ENCODE results near the gene CADPS2. TPM values are rescaled to one million over a fixed set of nuclear protein-coding genes. Genes with fewer than 3 reads are reported as not detected.

CADPS2 gene
- total RNA-seq, 2 experiments from 2014 or later: not detected

DNA sequence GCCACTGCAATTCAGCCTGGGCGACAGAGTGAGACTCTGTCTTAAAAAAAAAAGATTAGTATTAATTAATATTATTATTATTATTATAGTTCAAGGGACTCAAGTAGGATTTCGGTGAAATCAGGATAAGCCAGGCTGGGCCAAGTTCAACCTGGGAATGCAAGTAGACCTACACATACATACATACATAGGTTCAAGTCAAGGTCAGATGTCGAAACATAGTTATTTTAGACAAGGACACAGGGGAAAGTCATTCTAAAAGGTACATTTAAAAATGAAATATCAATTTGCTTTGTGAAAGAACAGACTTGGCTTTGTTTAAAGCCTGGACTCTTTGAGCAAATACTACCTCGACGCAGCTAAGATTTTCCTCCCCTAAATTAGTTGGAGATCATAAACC, 336.7 kb downstream of the CADPS2 start:
- Mint-ChIP-seq H3K9me3 (peaks cover 5% of the 10 kb centered on the region), H3K36me3 (ENCODE audit: low read depth) (no peaks in the 10 kb centered on the region), H3K4me1 (ENCODE audit: low read depth) (no peaks in the 10 kb centered on the region), H3K27me3 (no peaks in the 10 kb centered on the region), H3K27ac (no peak overlapping the region), H3K4me3 (no peak overlapping the region)
- ChIA-PET CTCF (no interaction called here), POLR2A (no interaction called here)
- intact Hi-C loops (cut with micrococcal nuclease): no loop called here
- TF ChIP-seq, protein P1, sequence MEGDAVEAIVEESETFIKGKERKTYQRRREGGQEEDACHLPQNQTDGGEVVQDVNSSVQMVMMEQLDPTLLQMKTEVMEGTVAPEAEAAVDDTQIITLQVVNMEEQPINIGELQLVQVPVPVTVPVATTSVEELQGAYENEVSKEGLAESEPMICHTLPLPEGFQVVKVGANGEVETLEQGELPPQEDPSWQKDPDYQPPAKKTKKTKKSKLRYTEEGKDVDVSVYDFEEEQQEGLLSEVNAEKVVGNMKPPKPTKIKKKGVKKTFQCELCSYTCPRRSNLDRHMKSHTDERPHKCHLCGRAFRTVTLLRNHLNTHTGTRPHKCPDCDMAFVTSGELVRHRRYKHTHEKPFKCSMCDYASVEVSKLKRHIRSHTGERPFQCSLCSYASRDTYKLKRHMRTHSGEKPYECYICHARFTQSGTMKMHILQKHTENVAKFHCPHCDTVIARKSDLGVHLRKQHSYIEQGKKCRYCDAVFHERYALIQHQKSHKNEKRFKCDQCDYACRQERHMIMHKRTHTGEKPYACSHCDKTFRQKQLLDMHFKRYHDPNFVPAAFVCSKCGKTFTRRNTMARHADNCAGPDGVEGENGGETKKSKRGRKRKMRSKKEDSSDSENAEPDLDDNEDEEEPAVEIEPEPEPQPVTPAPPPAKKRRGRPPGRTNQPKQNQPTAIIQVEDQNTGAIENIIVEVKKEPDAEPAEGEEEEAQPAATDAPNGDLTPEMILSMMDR (IDR thresholded peaks at IDR 0.05): no peak
- ATAC-seq (no peak), DNase-seq (no peak)

DNA sequence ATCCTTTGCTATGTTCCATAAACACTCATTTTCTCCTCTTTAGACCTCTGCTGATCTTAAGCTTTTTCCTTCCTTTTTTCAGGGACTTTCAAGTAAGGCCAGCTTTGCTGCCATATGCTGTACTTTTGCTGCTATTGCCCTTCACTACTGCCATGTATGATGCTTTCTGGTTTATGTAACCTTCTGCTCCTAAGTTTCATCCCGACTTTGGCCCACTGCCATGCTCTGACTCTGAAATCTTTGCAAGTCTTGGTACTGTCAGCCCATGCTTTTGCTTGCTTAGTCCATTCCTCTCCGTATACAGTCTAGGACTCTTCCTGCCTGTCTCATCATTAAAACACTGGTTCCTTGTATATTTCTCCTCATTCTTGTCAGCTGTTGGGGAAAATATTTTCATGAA, 339.8 kb downstream of the CADPS2 start:
- intact Hi-C loops (cut with micrococcal nuclease): no loop called here
- POLR2A ChIA-PET: no interaction called here
- no peak for ATAC-seq
- no peaks in the 10 kb centered on the region for H3K27me3 Mint-ChIP-seq
- H3K27ac Mint-ChIP-seq: no peak overlapping the region
- CTCF ChIA-PET: no interaction called here
- no peak for DNase-seq
- TF ChIP-seq, protein P1 (IDR thresholded peaks at IDR 0.05): no peak
- H3K4me1 Mint-ChIP-seq (ENCODE audit: low read depth): no peaks in the 10 kb centered on the region
- peaks cover 5% of the 10 kb centered on the region for H3K9me3 Mint-ChIP-seq
- no peaks in the 10 kb centered on the region for H3K36me3 Mint-ChIP-seq (ENCODE audit: low read depth)
- H3K4me3 Mint-ChIP-seq: no peak overlapping the region

DNA sequence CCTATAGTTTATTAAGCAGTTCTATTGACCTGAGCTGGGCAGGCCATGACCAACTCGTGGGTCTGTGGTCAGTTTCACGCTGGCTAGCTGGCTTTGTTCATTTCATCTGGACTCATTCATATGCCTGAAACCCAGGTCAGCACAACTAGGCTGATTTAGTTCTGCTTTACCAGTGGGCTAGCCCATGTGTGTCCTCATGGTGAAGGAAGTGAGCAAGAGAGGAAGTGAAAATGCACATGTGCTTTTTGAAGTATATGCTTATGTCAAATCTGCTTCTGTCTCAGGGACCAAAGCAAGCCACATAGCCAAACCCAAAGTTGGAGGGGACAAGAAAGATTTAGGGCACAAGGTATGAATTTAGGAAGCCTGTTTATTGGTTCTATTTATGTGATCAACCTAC, 341.8 kb downstream of the CADPS2 start:
- Mint-ChIP-seq H3K27ac (no peak overlapping the region), H3K4me3 (no peak overlapping the region), H3K36me3 (ENCODE audit: low read depth) (no peaks in the 10 kb centered on the region), H3K9me3 (peaks cover 5% of the 10 kb centered on the region), H3K27me3 (no peaks in the 10 kb centered on the region), H3K4me1 (ENCODE audit: low read depth) (no peaks in the 10 kb centered on the region)
- TF ChIP-seq, protein P1 (IDR thresholded peaks at IDR 0.05): no peak
- CTCF ChIA-PET: interaction anchor here (1.3 kb wide), 1 partner anchor 10 kb away, joined by 3 read pairs; no protein-coding TSS in a partner anchor
- no peak for DNase-seq
- ATAC-seq: no peak
- POLR2A ChIA-PET: no interaction called here
- intact Hi-C loops (cut with micrococcal nuclease): no loop called here

DNA sequence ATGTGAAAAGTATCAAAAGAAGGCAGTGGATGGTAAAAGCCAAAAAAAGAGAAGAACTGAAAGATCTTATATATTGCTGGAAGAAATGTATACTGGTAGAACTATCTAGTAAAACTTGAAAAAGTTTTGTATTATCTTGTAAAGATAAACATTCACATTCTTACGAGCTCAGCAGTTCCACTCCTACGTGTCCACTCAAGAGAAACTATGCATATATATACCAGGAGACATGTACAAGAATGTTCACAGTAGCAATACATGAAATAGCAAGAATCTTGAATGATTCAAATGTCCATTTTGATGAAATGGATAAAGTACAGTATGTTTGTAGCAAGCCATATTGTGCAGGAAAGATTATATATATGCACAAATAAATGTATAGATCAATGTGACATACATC, 342.4 kb downstream of the CADPS2 start:
- POLR2A ChIA-PET: no interaction called here
- Mint-ChIP-seq H3K9me3 (peaks cover 5% of the 10 kb centered on the region), H3K4me3 (no peak overlapping the region), H3K4me1 (ENCODE audit: low read depth) (no peaks in the 10 kb centered on the region), H3K27ac (no peak overlapping the region), H3K36me3 (ENCODE audit: low read depth) (no peaks in the 10 kb centered on the region), H3K27me3 (no peaks in the 10 kb centered on the region)
- CTCF ChIA-PET: interaction anchor here (1.3 kb wide), 1 partner anchor 10 kb away, joined by 3 read pairs; no protein-coding TSS in a partner anchor
- intact Hi-C loops (cut with micrococcal nuclease): no loop called here
- no peak for ATAC-seq
- DNase-seq: no peak
- TF ChIP-seq, protein P1 (IDR thresholded peaks at IDR 0.05): no peak

DNA sequence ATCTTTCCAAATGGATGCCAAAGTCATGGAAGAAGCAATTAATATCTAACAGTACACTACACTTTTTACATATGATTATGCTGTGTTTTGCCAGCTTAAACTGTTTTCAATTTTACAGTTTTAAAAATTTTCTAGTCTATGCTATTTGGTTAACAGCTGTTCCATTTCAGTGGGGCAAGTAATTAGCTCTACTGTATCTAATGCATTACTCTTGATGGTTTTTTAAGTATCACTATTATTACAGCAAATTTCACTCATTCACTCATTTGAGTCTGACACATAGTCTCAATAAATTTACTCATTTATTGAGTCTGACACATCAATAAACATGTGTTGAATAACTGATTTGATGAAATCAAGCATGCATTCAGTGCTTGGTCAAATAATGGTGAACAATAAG, 343.1 kb downstream of the CADPS2 start:
- no peak for ATAC-seq
- no peaks in the 10 kb centered on the region for H3K27me3 Mint-ChIP-seq
- intact Hi-C loops (cut with micrococcal nuclease): no loop called here
- POLR2A ChIA-PET: no interaction called here
- DNase-seq: no peak
- H3K4me1 Mint-ChIP-seq (ENCODE audit: low read depth): no peaks in the 10 kb centered on the region
- peaks cover 5% of the 10 kb centered on the region for H3K9me3 Mint-ChIP-seq
- no peak overlapping the region for H3K4me3 Mint-ChIP-seq
- H3K27ac Mint-ChIP-seq: no peak overlapping the region
- no peaks in the 10 kb centered on the region for H3K36me3 Mint-ChIP-seq (ENCODE audit: low read depth)
- TF ChIP-seq, protein P1 (IDR thresholded peaks at IDR 0.05): no peak
- CTCF ChIA-PET: interaction anchor here (0.8 to 1.3 kb wide), 2 partner anchors 10 to 11 kb away, joined by 3 read pairs; no protein-coding TSS in a partner anchor

Measured in activated CD8-positive, alpha-beta T cell treated with anti-CD3 and anti-CD28 coated beads for 36 hours (primary cell).